ENCODE measurements around the gene ACAT2. TPM values are rescaled to one million over a fixed set of nuclear protein-coding genes. Genes with fewer than 3 reads are reported as not detected.

ACAT2 gene
- polyA plus RNA-seq, 3 donors = 3.6 to 24.4 (median 19.5) TPM

- intact Hi-C loops (cut with micrococcal nuclease) = no loop called here
- H3K4me3 Mint-ChIP-seq = peak overlapping the region in 1 of 2 donors; percentile 46
- TF ChIP-seq, protein P1, sequence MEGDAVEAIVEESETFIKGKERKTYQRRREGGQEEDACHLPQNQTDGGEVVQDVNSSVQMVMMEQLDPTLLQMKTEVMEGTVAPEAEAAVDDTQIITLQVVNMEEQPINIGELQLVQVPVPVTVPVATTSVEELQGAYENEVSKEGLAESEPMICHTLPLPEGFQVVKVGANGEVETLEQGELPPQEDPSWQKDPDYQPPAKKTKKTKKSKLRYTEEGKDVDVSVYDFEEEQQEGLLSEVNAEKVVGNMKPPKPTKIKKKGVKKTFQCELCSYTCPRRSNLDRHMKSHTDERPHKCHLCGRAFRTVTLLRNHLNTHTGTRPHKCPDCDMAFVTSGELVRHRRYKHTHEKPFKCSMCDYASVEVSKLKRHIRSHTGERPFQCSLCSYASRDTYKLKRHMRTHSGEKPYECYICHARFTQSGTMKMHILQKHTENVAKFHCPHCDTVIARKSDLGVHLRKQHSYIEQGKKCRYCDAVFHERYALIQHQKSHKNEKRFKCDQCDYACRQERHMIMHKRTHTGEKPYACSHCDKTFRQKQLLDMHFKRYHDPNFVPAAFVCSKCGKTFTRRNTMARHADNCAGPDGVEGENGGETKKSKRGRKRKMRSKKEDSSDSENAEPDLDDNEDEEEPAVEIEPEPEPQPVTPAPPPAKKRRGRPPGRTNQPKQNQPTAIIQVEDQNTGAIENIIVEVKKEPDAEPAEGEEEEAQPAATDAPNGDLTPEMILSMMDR (IDR thresholded peaks at IDR 0.05) = no peak
- Histone ChIP-seq H3K9ac (ENCODE audit: insufficient read depth, low read length, poor library complexity, severe bottlenecking) (peak overlapping the region; percentile 37), H4K20me1 (ENCODE audit: insufficient read depth, low read length) (no peaks in the 10 kb centered on the region), H3K4me2 (replicated peaks; ENCODE audit: extremely low read depth, low read length, poor library complexity, severe bottlenecking) (peak overlapping the region; percentile 30), H3K9me3 (replicated peaks in 1 of 2; ENCODE audit: control insufficient read depth in 1 of 2, insufficient read depth in 1 of 2, low read length in 2 of 2) (no peaks in the 10 kb centered on the region), H3K79me2 (ENCODE audit: insufficient read depth, low read length) (peaks cover 19% of the 10 kb centered on the region), H3K4me1 (ENCODE audit: control insufficient read depth in 1 of 2, insufficient read depth in 2 of 2, low read length in 2 of 2) (peaks cover 33 to 35% of the 10 kb centered on the region in 2 donors), H3K27me3 (ENCODE audit: control insufficient read depth in 2 of 2, insufficient read depth in 2 of 2, low read length in 2 of 2) (no peaks in the 10 kb centered on the region), H2AFZ (ENCODE audit: insufficient read depth, low read depth, low read length, poor library complexity, severe bottlenecking) (peak overlapping the region; percentile 16), H3K36me3 (replicated peaks in 1 of 2; ENCODE audit: control insufficient read depth in 1 of 2, insufficient read depth in 2 of 2, low read length in 2 of 2) (no peaks in the 10 kb centered on the region), H3K4me3 (replicated peaks in 1 of 3; ENCODE audit: low read depth in 2 of 3, low read length in 3 of 3) (peak overlapping the region in 1 of 3 experiments; percentile 43), H3K27ac (ENCODE audit: low read depth in 1 of 2, low read length in 2 of 2) (peak overlapping the region; percentile 81 to 89)
- H3K36me3 Mint-ChIP-seq = peaks cover 0 to 3% of the 10 kb centered on the region in 2 donors
- no peaks in the 10 kb centered on the region for H3K9me3 Mint-ChIP-seq
- 87% methylated on average over 2 of the region's 5 CpGs for WGBS (ENCODE audit: insufficient coverage)
- peak overlapping the region; percentile 89 to 97 (median 90) for H3K27ac Mint-ChIP-seq
- peak; percentile 80 to 98 (median 96) for DNase-seq
- peaks cover 17% of the 10 kb centered on the region for H3K4me1 Mint-ChIP-seq
- no peaks in the 10 kb centered on the region for H3K27me3 Mint-ChIP-seq (ENCODE audit: low read depth in 3 of 3)
Measured at GRCh38 chr6:159716247-159717096, 45.4 kb upstream of the ACAT2 start.

GRCh38 chr6:159718634-159719033 lies 43.2 kb upstream of the ACAT2 start:
- intact Hi-C loops (cut with micrococcal nuclease) = no loop called here
- TF ChIP-seq, protein P1 (IDR thresholded peaks at IDR 0.05) = no peak
- Histone ChIP-seq H4K20me1 (ENCODE audit: insufficient read depth, low read length) (peaks cover 10% of the 10 kb centered on the region), H3K4me2 (replicated peaks; ENCODE audit: extremely low read depth, low read length, poor library complexity, severe bottlenecking) (no peak overlapping the region), H3K27ac (ENCODE audit: low read depth in 1 of 2, low read length in 2 of 2) (no peak overlapping the region), H3K27me3 (ENCODE audit: control insufficient read depth in 2 of 2, insufficient read depth in 2 of 2, low read length in 2 of 2) (no peaks in the 10 kb centered on the region), H2AFZ (ENCODE audit: insufficient read depth, low read depth, low read length, poor library complexity, severe bottlenecking) (no peak overlapping the region), H3K9me3 (replicated peaks in 1 of 2; ENCODE audit: control insufficient read depth in 1 of 2, insufficient read depth in 1 of 2, low read length in 2 of 2) (no peaks in the 10 kb centered on the region), H3K36me3 (replicated peaks in 1 of 2; ENCODE audit: control insufficient read depth in 1 of 2, insufficient read depth in 2 of 2, low read length in 2 of 2) (no peaks in the 10 kb centered on the region), H3K9ac (ENCODE audit: insufficient read depth, low read length, poor library complexity, severe bottlenecking) (no peak overlapping the region), H3K4me3 (replicated peaks in 1 of 3; ENCODE audit: low read depth in 2 of 3, low read length in 3 of 3) (no peak overlapping the region), H3K79me2 (ENCODE audit: insufficient read depth, low read length) (peaks cover 40% of the 10 kb centered on the region), H3K4me1 (ENCODE audit: control insufficient read depth in 1 of 2, insufficient read depth in 2 of 2, low read length in 2 of 2) (peaks cover 33 to 35% of the 10 kb centered on the region in 2 donors)
- Mint-ChIP-seq H3K9me3 (peaks cover 0 to 2% (median 0%) of the 10 kb centered on the region in 7 donors), H3K27ac (peak overlapping the region in 2 of 7 donors; percentile 19 to 82), H3K4me1 (peaks cover 20% of the 10 kb centered on the region), H3K27me3 (ENCODE audit: low read depth in 3 of 3) (no peaks in the 10 kb centered on the region), H3K36me3 (peaks cover 8 to 10% of the 10 kb centered on the region in 2 donors), H3K4me3 (no peak overlapping the region)
- WGBS (ENCODE audit: insufficient coverage) = 92% methylated on average over 2 of the region's 3 CpGs
- no peak for DNase-seq
